Glutamatergic neuron (in vitro differentiated cells): ENCODE data around the gene ANTKMT. TPM values are rescaled to one million over a fixed set of nuclear protein-coding genes. Genes with fewer than 3 reads are reported as not detected.

Experiments used
- DNase-seq: peaks from one replicate; pipeline ENCODE4 v3.0.0; 2022
- H3K27ac Mint-ChIP-seq: one replicate; pipeline ENCODE4 v1.8.0; 2020; ENCODE audit warnings: mild to moderate bottlenecking, mixed read lengths, inconsistent platforms; ENCODE audit not compliant: unreplicated experiment
- H3K27me3 Mint-ChIP-seq: one replicate; pipeline ENCODE4 v1.8.0; 2020; ENCODE audit warnings: mild to moderate bottlenecking, moderate library complexity, mixed read lengths, inconsistent platforms; ENCODE audit not compliant: unreplicated experiment
- H3K36me3 Mint-ChIP-seq: one replicate; pipeline ENCODE4 v1.8.0; 2020; ENCODE audit warnings: mild to moderate bottlenecking, mixed read lengths, inconsistent platforms; ENCODE audit not compliant: unreplicated experiment
- H3K4me1 Mint-ChIP-seq: one replicate; pipeline ENCODE4 v1.8.0; 2020; ENCODE audit warnings: mild to moderate bottlenecking, low read depth, mixed read lengths, inconsistent platforms; ENCODE audit not compliant: unreplicated experiment
- H3K4me3 Mint-ChIP-seq: one replicate; pipeline ENCODE4 v1.8.0; 2020; ENCODE audit warnings: mild to moderate bottlenecking, mixed read lengths, inconsistent platforms; ENCODE audit not compliant: unreplicated experiment
- H3K9me3 Mint-ChIP-seq: one replicate; pipeline ENCODE4 v1.8.0; 2020; ENCODE audit warnings: mild to moderate bottlenecking, moderate library complexity, mixed read lengths, inconsistent platforms; ENCODE audit not compliant: unreplicated experiment
- total RNA-seq: library from RNA; stranded (reverse); fragmentation: NEBNext Ultra II Directional; extraction: Animal tissue kit (Norgen Biotek cat#: 25700); gene quantifications from one replicate; pipeline ENCODE4 v1.2.1, GENCODE V29; 2021; ENCODE audit not compliant: unreplicated experiment
- TF ChIP-seq, protein P1 (sequence below): fragments of 200-600 bp; sonication (generic); IDR thresholded peaks from one replicate; pipeline ENCODE4 v1.5.0; 2021; ENCODE audit not compliant: partially characterized antibody, unreplicated experiment

ANTKMT gene
- total RNA-seq, 1 donor from 2014 or later = 61.1 TPM

GRCh38 chr16:722835-723633 is 2.1 kb downstream of the ANTKMT start:
- H3K27ac Mint-ChIP-seq = no peak overlapping the region
- H3K27me3 Mint-ChIP-seq = peaks cover 18% of the 10 kb centered on the region
- H3K36me3 Mint-ChIP-seq = no peaks in the 10 kb centered on the region
- no peak overlapping the region for H3K4me3 Mint-ChIP-seq
- H3K9me3 Mint-ChIP-seq = peaks cover 10% of the 10 kb centered on the region
- DNase-seq = no peak
- H3K4me1 Mint-ChIP-seq = peaks cover 14% of the 10 kb centered on the region
- TF ChIP-seq, protein P1, sequence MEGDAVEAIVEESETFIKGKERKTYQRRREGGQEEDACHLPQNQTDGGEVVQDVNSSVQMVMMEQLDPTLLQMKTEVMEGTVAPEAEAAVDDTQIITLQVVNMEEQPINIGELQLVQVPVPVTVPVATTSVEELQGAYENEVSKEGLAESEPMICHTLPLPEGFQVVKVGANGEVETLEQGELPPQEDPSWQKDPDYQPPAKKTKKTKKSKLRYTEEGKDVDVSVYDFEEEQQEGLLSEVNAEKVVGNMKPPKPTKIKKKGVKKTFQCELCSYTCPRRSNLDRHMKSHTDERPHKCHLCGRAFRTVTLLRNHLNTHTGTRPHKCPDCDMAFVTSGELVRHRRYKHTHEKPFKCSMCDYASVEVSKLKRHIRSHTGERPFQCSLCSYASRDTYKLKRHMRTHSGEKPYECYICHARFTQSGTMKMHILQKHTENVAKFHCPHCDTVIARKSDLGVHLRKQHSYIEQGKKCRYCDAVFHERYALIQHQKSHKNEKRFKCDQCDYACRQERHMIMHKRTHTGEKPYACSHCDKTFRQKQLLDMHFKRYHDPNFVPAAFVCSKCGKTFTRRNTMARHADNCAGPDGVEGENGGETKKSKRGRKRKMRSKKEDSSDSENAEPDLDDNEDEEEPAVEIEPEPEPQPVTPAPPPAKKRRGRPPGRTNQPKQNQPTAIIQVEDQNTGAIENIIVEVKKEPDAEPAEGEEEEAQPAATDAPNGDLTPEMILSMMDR = no peak

DNA sequence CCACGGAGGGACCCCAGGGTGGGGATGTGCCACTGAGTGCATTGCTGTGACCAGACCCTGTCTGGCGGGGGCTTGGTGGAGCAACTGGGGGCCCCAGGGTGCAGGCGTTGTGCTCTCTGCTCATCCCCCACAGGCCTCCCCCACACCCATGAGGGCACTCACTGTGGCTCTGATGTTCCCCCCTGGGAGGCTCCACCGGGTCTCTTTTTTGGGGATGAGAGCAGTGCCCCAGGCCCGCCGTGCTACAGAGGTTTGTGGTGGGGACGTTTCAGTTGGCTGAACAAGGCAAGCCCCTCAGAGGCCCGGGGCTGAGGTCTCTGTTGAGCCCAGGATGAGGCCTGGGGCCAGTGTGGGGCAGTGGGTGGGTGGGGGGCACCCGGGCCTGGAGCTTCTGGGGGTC is 2.7 kb downstream of the ANTKMT start:
- H3K9me3 Mint-ChIP-seq = peaks cover 9% of the 10 kb centered on the region
- peaks cover 17% of the 10 kb centered on the region for H3K27me3 Mint-ChIP-seq
- H3K36me3 Mint-ChIP-seq = no peaks in the 10 kb centered on the region
- peaks cover 11% of the 10 kb centered on the region for H3K4me1 Mint-ChIP-seq
- no peak for DNase-seq
- no peak overlapping the region for H3K4me3 Mint-ChIP-seq
- no peak overlapping the region for H3K27ac Mint-ChIP-seq
- TF ChIP-seq, protein P1 = no peak

GRCh38 chr16:724188-725040 is 3.5 kb downstream of the ANTKMT start:
- Mint-ChIP-seq H3K9me3 (peaks cover 5% of the 10 kb centered on the region), H3K4me1 (peaks cover 3% of the 10 kb centered on the region), H3K27me3 (peaks cover 14% of the 10 kb centered on the region), H3K27ac (no peak overlapping the region), H3K36me3 (no peaks in the 10 kb centered on the region), H3K4me3 (no peak overlapping the region)
- no peak for DNase-seq
- TF ChIP-seq, protein P1 = no peak

GRCh38 chr16:725041-725376 is 4.1 kb downstream of the ANTKMT start:
- H3K27me3 Mint-ChIP-seq = peaks cover 12% of the 10 kb centered on the region
- DNase-seq = no peak

More at GRCh38 chr16:725041-725376, 4.1 kb downstream of the ANTKMT start:
- no peak overlapping the region for H3K4me3 Mint-ChIP-seq
- TF ChIP-seq, protein P1 = no peak
- peaks cover 2% of the 10 kb centered on the region for H3K4me1 Mint-ChIP-seq
- no peaks in the 10 kb centered on the region for H3K36me3 Mint-ChIP-seq
- H3K9me3 Mint-ChIP-seq = peaks cover 3% of the 10 kb centered on the region
- H3K27ac Mint-ChIP-seq = no peak overlapping the region
